ENCODE results near the gene RBFOX2.
"Not testable (repeated sequence)": the region's sequence is repeated elsewhere in the genome, so short reads cannot be mapped to it uniquely, and the experiment has no call there.

Gene RBFOX2

GRCh38 chr22:36039125-36039524 is 10.5 kb upstream of the RBFOX2 start:
- DNase-seq = no peak

DNA sequence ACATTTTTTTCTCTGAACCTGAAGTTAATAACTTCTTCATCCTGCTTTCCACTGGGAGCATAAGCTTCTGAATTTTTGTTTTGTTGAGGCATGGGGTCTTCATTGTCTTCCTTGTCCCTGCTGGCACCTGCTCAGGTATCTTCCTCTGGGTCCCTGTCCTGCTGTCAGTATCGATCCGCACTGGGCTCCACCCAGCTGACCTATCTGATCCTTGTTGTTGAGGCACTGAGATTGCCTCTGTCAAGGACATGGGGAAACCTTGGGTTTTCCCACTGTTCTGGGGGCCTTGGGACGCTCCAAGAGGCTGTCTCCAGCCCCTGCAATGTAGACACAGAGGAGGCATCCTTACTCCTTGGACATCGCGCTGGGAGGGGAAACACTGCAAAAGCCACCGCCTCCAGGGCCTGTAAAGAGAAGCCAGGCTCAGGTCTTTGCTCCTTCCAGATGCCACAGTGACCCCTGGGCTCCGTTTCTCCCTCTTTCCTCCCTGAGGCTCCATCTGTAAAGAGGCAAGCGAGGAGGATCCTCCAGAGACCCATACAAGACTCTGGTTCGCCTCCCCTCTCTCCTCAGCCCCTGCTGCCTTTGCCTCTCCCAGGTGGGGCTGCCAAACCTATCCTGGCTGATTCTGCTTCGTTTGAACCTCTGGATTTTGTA is 8.6 kb upstream of the RBFOX2 start:
- no peak for DNase-seq

DNA sequence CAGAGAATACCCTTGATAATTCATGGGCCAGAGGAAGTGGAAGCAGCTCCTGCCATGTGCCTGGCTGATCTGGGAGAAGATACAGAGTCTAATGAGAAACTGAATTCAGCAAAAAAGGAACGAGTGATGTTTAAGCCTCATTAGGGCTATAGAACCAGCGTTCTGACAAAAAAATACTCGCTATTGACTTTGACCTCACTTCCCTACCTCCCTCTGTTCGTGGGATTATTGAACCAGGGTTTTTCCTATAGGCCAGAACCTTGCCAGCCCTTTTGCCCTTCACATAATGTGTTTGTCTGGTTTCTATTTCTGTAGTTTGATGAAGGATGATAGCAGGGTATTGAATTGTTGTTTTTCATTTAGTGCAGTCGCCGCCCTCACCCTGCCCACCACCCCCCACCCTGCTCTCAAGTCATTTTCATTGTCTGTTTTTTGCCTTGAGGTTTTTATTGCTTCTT is 7.6 kb upstream of the RBFOX2 start:
- DNase-seq = no peak

GRCh38 chr22:36032611-36033010 is 4.0 kb upstream of the RBFOX2 start:
- DNase-seq = no peak

- no peak for DNase-seq
Observed at GRCh38 chr22:36029406-36029755, 757 bp upstream of the RBFOX2 start.

GRCh38 chr22:36027935-36028645 is 534 bp downstream of the RBFOX2 start:
- no peak for DNase-seq

- DNase-seq = no peak
Observed at GRCh38 chr22:36027579-36027934, 1.1 kb downstream of the RBFOX2 start.

DNA sequence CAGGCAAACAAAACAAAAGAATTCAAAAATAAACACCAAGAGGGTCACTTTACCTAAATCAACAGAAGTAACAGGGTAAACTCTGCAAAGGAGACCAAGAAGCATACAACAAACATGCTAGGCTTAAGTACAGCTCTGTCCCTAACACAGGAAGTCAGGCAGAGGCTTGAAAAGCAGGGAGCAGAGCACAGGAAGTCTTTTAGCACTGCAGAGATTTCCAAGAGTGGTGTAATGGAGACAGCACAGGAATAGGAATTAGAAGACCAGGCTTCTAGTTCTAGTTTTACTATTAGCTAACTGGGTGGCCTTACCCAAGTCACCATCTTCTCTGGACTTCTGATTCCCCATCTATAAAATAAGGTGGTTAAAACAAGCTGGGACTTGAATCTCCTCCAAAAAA is 1.9 kb downstream of the RBFOX2 start:
- DNase-seq = no peak

DNA sequence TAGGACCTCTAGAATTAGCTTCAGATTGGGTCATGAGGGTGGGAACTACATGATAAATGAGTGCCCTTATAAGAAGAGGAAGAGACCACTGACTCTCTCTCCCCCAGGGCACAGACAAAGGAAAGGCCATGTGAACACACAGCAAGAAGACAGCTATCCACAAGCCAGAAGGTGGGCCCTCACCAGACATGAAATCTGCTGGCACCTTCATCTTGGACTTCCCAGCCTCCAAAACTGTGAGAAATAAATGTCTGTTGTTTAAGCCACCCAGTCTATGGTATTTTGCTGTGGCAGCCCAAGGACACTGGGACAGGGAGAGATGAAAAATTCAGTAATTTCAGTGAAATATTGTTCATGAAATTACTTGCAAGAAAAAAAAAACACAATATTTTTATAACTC is 5.9 kb downstream of the RBFOX2 start:
- no peak for DNase-seq

- no peak for DNase-seq
Observed at GRCh38 chr22:36022162-36022561, 6.5 kb downstream of the RBFOX2 start.

DNA sequence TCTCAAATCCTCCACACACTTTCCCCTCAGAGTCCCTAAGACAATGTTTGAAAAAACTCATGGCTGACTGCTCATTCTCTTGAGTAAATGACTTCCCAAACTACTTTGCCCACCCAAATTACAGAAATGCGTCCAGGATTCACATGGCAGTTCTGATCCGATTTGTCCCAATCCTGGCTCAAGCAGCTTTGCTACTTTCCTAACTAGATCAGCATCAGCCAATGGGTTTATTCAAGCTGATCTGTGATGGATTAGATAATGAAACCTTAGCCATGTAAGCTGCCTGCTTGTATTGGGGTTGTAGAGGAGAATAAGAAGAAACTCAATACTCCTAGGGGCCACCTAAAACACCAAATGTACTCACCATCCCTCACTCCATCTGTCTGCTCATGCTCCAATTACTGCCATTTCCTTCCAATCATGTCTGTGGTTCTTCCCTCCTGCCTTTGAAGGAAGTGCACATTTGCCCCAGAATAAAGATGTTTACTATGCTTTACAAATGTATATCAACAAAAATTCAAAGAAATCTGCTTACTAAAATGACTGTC is 6.9 kb downstream of the RBFOX2 start:
- DNase-seq = no peak

DNA sequence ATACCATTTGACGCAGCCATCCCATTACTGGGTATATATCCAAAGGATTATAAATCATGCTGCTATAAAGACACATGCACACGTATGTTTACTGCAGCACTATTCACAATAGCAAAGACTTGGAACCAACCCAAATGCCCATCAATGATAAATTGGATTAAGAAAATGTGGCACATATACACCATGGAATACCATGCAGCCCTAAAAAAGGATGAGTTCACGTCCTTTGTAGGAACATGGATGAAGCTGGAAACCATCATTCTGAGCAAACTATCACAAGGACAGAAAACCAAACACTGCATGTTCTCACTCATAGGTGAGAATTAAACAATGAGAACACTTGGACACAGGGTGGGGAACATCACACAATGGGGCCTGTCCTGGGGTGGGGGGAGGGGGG is 7.8 kb downstream of the RBFOX2 start:
- not testable (repeated sequence) for DNase-seq

- no peak for DNase-seq
Observed at GRCh38 chr22:36017651-36018091, 11.0 kb downstream of the RBFOX2 start.

GRCh38 chr22:36016684-36017083 is 11.9 kb downstream of the RBFOX2 start:
- DNase-seq = no peak

GRCh38 chr22:36015811-36016529 is 12.7 kb downstream of the RBFOX2 start:
- DNase-seq = no peak

DNA sequence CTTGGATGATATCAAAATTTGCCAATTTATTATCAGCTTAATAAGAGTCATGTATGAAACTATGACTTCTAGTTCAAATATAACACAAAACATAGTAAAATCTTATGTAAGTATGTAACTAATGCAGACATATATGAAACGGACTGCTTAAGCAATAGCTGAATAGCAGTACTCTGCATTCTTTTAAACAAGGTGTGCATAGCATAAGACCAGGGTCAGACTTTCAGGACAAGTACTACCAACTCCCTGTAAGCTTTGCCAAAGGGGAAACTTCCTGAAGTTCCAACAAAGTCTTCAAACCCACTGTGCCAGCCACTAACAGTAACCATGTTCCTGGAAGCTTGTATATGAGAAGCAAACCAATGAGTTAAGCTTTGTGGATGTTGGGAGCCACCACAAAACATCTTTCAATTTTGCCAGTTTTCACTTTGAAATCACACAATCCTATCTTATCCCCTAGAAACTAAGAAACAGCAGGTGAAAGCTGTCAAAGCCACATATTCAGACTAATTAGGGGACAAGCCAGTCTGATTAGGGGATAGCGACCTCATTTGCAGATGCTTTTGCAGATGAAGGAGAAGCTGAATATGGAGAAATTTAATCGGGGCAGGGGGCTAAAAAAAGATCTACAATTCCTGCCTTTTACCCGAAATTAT is 13.3 kb downstream of the RBFOX2 start:
- DNase-seq = no peak

DNA sequence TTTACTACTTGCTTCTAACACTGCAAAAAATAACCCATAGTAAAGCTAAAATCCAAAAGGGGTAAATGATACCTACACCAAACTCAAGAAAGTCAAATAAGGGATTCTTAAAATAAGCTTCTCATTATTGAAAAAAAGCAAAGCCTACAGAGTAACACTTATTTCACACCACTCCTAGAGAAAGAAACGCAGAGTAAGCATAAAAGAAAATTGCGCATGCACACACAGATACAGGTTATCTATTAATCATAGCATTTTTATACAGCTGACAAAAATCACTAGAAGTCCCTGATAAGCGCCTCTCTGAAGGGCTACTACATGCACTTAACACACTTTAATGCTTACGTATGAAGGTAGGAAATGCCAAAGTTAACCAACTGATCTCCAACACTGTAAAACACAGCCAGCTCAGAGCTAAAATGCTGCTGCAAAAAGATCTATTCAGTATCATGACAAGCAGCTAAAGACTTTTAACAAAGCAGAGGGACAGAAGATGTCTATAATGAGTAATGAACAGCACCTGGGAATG is 14.0 kb downstream of the RBFOX2 start:
- DNase-seq = no peak

DNA sequence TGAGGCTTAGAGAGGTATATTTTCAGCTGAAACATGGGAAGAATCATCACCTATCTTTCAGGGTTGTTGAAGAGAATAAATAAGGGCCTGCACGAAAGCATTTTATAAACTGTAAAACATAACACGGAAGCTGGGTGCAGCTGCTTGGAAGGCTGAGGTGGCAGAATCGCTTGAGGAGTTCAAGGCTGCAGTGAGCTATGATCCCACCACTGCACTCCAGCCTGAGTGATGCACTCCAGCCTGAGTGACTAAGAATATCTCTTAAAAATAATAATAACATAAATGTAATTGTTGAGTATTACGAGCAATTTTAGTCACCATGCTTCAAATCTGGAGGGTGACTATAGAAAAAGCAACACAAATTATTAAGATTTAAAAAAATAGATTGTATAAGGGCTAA is 16.3 kb downstream of the RBFOX2 start:
- no peak for DNase-seq

GRCh38 chr22:36010882-36011281 is 17.7 kb downstream of the RBFOX2 start:
- no peak for DNase-seq

DNA sequence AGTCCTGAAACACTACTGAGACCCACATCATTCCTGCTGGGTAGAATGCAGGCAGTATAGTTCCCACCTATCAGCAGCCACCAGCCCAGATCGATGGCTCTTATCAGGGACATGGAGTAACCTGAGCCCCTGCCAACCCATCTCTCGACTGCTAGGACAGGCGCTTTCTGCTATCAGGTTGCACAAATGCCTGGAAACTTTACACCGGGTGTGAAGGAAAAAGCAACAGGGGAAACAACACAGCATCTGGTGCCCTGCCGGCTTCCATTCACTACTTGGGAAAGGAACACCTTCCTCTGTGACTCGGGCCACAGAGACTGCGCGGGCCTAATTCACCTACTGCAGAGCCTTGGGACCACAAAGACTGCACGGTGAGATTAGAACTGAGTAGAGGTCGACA is 18.5 kb downstream of the RBFOX2 start:
- no peak for DNase-seq

- no peak for DNase-seq
Observed at GRCh38 chr22:36009085-36009484, 19.5 kb downstream of the RBFOX2 start.

GRCh38 chr22:36008565-36008964 is 20.1 kb downstream of the RBFOX2 start:
- no peak for DNase-seq

DNA sequence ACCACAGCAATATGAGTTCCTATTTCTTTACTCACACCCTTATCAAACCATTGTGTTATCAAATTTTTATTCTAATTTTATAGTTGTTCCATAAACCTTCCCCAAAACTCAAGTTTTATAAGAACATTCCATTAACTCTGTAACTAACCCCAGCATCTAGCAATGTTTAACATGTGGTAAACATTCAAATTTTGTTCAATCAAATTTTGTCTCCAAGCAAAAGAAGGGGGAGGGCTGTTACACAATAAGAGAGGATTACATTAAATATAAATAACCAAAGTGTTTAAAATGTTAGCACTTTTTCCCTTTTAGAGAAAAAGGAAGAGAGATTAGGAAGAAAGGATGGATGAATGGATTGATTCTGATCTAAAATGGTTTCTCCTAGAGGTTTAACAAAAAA is 20.5 kb downstream of the RBFOX2 start:
- DNase-seq = no peak

Measured in right hindlimb (tissue), 1 donor.